Stimulated activated CD4-positive, alpha-beta T cell treated with anti-CD3 and anti-CD28 coated beads, Interleukin-4, amount 100 ng/mL, for 48 hours (primary cell): ENCODE measurements around the gene KIRREL3.

ENCODE experiments used
- DNase-seq, 2 donors: peaks; one replicate each; pipeline ENCODE4 v3.0.0-alpha.2; 2020; ENCODE audit warnings: low read depth in 2 of 2

The KIRREL3 gene

DNA sequence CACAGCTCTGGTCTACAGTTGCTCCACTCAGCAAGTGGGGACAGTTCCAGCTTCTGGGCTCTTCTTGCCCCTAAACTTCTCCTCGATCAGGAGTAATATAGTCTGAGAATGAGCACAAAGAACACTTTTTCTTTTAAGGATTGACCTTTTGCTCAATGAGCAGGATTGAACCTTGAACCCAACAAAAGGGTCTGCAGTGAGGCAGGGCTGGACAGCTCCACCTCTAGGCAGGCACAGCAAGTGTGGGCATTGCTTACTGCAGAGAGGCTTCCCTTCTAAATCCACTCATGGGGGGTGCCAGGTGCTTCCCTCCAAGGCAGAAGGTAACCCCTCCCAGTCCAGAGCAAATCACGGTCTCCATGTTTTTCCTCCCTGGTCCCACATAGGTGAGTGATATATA is 365.6 kb downstream of the KIRREL3 start:
- DNase-seq = no peak

DNA sequence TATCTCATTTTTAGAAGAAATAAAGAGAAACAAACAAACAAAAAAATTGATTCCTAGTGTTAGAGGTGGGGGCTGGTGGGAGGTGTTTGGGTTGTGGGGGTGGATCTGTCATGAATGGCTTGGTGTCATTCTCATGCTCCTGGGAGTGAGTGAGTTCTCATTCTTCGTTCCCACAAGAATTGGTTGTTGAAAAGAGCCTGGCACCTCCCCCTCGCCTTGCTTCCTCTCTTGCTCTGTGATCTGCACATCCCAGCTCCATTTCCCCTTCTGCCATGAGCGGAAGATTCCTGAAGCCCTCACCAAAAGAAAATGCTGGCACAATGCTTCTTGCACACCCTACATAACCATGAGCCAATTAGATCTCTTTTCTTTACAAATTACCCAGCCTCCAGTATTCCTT is 367.2 kb downstream of the KIRREL3 start:
- DNase-seq = no peak

DNA sequence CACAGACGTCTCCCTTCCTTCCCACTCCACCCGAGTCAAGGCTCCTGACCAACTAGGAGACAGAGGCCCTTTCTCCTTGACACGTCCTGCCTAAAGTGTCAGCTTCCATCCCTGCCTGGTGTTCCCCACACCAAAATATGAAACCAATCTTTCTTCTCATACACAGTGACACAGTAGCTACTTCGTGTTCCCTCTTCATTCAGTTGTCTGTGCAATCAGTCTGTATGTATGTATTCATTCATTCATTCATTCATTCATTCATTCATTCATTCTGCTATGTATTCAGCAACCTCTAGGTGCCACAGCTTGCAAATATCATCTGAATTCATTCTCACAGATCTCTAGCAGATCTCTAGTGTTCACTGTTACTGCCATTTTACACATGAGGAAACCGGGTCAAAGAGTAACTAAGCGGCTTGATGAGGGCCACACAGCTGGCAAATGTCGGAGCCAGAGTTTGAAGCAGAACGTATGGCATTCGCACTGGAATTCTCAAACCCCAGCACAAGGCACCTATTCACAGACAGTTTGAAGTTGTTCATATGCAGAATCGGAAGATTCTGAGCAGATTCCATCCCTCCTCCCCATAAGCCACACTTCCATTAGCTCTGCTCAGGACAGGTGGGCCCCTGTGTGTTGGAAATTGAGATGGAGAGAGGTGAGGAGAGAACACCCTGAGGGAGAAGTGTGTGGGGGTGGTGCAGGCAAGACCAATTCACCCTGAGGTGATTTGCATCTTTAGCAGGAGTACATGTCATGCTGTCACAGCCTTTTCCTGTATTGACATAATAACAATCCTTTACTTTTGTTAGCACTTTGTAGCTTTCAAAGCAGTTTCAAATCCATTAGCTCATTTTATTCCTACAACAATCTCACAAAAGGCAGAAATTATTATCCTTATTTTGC is 369.4 kb downstream of the KIRREL3 start:
- DNase-seq = no peak

DNA sequence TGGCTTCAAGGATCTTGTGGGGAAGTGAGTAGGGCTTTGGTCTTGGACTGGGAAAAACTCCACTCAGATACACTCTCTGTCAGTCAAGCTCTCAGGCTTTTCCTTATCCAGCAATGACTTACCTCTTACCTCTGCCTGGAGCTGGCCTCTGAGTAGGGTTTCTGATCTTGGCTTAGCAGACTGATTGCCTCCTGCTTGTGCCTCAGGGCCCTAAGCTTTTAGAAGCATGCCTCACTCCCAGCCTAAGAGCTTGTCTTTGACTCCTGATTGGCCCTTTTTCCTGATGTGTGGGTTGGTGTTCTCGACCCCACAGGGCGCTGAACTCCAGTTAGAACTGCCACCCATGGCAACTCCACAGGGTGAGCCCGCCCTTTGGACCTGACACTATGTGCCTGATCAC is 370.1 kb downstream of the KIRREL3 start:
- DNase-seq = no peak

DNA sequence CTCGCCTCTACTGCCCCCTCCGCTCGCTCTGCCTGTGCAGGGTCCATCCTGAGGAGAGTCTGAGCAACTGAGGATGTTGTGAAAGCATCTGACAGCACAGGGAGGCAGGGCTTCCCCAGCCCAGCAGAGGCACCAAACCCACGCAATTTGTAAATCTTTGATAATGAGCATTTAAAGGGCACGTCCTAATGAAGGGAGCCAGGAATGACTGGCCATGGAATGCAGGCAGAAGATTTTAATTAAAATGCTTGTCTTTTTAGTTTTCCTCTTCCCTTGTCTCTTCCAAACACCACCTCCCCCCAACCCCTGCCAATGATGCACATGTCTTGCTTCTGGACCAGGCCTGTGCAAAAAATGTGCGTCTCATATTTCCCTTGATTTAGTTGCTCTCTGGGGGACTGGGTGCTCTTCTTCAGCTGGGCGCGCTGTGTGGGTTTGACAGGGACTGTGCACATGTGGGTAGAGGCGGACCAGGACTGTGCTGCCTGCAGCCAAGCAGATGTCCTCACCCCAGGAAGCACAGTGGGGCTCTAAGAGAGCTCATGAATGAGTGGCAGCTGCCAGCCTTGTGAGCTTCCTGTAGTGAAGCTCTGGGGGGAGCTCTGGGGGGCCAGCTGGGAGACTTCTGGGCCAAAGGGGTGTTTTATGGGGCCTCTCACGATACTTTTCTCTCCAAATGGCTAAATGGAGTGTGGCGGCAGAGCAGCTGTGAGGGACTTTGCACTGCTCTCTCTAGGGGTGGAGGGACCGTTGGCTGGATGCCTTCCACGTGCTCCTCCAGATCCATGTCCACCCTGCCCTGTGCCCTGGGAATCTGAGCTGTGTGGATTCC is 371.6 kb downstream of the KIRREL3 start:
- DNase-seq = no peak

DNA sequence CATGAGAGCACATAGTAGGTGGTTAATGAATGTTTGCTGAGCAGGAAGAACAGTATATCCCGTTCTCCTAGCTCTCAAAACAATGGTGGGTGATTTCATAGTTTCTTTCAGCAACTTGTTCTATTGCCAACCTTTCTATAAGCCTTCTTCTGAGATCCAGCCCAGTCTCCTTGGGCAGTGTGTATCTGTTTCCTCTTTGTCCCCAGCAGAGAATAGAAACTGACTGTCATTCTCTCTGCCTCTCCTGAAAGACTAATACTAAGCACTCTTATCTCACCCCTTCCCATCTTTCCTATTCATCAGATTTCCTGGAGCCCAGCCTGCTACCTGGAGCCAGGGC is 372.1 kb downstream of the KIRREL3 start:
- DNase-seq = no peak

DNA sequence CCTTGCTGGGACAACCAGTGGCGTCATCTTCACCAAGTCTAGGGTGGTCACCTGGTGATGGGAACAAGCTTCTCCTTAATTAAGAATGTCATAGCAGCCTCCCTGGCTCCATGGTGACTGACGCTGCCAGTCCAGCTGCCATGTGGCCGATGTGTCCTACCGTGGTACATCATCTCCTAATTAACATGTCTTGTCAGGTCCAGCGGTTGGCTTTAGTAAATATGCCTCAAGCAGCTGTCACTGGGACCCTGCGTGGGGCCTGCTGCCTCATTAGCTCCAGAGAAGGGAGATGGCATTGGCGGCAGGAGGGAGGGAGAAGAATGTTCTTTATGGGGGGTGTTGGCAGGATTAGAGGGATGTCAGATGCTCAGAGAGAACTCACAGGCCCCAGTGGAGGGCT is 373.1 kb downstream of the KIRREL3 start:
- no peak for DNase-seq

DNA sequence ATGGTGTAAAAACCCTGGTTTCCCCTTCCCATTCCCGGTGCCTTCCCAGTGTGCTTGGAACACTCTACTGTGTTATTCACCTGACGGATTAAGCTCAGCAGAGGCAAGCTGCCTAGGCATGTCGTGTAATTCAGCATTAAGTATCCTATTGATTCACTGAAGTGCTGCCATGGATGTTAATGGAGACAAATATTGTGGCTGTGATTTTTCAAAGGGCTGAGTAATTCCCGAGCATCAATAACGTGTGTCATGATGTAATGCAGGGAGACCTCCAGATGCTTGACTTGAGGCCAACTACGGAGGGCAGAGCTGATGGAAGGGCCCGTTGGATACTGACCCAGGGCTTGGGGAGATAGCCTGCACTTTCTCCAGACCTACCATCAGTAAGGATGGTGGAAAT is 376.1 kb downstream of the KIRREL3 start:
- DNase-seq = no peak

DNA sequence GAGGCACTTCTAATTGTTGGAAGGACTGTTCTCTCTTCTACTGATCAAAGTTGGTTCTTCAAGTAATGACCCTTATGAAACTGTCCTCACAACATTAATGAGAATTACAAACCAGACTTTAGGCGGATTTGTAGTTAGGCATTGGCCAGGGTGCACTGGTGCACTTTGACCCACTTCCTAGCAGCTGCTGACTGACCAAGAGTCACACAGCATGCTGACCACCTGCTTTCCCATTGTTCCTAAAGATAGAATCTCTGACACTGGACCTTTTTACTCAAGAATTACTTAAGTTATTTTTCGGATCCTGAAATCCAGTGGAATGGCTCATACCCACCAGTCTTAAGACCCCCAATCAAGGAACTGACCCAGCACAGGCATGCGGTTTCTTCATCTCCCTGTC is 381.1 kb downstream of the KIRREL3 start:
- DNase-seq = no peak

DNA sequence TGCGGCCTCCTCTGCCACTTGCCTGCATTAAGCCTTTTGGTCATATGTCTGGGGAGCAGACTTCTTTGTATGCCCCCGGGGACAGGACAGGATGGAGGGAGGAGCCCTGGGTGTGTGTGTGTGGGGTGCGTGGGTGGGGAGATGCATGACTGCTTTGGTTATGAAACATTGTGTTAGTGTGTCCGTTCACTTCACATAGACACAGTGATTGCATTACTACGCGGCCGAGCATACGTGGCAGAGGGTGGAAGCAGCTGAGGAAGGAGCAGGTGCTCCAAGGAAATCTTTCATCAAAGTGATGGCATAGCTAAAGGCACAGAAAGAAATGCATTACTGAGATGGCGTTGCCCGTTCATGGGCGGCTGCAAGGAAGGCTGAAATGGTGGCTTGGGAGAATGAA is 384.7 kb downstream of the KIRREL3 start:
- no peak for DNase-seq

DNA sequence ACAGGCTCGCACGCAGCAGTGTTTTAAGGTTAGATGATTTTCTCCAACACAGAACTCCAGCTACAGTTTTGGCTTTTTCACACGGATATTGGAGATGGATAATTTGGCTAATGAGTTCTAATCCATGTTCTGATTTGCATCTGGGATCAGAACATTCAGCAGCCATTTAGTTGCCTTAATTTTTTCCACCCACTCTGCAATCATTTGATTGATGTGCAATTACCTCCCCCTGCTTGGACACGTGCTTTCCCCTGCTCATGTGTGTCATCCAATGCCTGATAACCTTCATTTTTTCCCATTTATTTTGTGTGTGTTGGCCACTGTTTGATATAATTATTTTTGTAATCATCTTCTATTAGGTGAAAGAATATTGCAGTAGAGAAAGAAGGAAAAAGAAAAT is 387.3 kb downstream of the KIRREL3 start:
- no peak for DNase-seq

DNA sequence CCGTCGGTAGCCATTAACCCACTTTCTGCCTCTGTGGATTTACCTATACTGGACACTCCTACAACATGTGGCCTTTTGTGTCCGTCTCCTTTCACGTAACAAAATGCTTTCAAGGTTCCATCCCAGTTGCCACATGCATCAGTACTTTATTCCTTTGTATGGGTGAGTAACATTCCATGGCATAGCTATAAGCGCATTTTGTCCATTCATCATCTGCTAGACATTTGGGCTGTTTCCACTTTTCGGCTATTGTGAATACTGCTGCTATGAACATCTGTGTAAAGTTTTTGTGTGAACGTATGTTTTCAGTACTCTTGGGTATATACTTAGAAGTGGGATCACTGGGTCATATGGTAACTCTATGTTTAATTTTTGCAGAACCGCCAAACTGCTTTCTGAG is 387.9 kb downstream of the KIRREL3 start:
- DNase-seq = no peak

DNA sequence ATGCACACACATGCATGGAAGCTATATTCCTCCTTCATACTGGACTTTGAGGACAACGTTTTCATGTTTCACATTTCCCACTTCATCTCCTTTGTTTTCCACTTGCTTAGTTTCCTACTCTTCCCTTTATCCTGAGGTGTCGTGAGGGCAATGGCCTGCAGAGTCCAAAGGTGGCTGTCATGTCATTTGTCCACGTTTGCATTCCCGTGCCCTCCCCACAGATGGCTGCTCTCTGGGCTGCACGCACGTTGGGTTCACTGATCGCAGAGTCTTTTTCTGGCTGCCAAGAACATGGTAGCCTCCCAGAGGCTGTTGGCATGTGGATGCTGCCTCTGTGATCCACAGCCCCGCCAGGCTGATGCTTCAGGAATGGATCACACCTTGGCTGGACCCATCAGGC is 389.1 kb downstream of the KIRREL3 start:
- DNase-seq = no peak

DNA sequence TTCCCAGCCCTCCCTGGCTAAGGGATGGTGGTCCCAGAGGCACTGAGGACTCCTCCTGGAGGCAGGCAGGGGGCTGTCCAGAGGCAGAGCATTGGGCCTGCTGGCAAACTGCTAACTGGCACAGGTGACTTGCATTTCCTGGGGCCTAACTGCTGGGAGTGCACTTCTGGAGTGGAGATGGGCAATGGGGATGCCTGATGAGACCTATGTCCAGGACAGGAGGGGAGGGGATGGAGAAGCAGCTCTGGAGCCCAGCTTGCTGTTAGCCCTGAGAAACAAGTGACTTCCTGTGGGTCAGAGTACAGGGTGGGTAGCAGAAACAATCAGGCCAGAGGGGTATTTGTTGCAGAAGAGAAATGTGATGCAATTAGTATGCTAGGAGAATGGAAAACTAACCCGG is 391.9 kb downstream of the KIRREL3 start:
- no peak for DNase-seq

DNA sequence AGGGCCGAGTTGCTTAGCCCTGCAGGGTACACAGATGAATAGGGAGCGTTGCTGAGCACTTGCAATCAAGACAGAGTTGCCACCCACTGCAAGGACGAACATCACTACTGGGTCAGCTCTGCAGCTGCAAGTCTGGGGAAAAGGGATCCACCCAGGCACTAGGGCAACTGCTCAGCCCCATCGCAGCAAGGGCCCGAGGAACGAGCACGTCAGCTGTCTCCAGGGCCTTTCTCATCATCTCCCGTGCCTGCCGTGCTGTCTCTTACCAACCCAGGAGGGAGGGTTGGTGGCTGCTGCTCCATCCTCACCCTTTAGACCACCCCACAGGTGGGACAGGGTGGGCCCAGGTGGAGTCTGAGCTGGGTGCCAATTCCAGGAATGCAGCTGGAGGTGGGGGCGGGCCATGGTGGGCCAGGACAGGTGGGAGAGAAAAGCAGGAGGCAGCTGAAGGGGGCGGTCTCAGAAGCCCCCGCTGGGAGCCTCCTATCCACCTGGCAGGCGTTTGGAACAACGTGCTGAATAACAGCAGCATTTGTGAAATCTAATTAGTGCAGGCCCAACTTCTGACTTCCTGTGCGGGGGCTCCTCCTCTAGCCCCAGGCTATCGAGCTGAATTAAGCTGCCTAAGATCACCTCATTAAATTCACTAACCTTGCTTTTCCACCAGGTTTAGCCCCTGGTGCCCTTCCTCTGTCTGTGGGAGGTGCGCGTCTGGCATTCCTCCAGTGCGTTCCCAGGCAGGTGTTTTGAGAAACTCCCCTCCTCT is 392.6 kb downstream of the KIRREL3 start:
- DNase-seq = no peak

DNA sequence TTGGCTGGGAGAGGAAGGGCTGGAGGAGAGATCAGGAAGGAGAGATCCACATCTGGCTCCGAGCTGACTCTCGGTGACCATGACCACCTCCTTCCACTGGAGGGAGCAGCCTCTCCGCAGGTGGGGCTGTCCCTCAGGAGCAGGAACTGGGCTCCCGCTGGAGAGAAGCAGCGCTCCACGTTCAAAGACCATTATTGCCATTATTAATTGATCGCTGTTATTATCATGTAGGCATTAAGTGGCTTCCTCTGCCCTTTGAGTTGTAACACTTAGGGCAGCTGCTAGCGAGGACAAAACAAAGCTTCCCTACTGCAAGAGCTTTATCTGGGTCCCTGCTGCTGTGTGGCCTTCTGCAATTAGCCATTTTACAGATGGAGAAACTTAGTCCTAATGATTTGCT is 393.2 kb downstream of the KIRREL3 start:
- DNase-seq = peak; percentile 2 to 10

DNA sequence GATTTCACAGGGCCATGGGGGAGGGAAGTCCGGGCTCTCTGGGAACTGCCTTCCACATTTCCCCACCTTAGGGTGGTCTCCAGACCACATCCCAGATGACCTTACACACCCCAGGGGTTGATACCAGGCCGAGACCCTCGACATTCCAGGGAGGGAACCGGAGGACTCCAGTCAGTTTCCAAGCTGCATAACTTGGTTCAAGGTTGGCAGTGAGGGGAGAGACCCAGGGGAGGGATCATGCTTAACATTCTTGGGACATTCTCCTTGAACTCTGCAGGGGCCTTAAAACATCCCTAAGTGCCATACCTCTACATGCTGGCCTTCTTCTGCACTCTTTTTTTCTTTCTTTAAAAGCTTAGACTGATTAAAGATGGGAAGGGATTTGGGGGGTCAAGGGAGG is 394.1 kb downstream of the KIRREL3 start:
- DNase-seq = no peak

DNA sequence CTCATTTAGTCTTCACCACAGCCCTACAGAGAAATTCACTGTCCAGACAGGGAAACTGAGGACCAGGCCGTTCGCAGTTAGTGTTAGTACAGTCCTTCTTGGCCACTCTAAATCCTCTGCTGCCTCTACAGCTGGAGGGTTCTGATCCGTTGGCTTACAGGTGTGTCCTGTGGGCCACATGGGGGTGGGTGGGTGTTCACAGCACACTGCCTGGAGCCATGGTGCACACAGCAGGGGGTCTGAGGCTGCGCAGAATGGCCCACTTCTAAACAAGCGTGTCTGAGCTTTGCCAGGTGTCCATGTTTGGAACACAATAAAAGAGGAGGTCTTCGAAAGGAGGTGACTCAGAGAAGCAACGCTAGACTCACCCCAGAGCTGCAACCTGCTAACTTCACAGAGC is 396.1 kb downstream of the KIRREL3 start:
- no peak for DNase-seq

DNA sequence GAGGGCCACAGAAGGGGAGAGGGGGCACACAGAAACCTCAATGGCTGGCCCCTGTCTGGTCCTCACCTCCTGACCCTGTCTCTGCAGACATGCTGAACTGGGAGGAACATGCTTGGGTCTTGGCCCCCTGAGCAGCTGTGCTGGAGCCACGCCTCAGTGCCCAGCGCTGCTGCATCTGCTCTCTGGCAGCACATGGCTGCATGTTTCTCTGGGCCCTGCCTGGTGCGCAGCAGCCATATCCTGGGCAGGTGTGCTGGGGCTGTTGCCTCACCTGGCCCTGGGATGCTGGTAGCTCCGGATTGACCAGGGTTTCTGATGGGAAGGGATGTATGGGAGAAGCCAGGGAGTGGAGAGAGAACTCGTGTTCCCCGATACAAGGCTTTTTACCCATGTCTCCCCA is 397.1 kb downstream of the KIRREL3 start:
- DNase-seq = no peak

DNA sequence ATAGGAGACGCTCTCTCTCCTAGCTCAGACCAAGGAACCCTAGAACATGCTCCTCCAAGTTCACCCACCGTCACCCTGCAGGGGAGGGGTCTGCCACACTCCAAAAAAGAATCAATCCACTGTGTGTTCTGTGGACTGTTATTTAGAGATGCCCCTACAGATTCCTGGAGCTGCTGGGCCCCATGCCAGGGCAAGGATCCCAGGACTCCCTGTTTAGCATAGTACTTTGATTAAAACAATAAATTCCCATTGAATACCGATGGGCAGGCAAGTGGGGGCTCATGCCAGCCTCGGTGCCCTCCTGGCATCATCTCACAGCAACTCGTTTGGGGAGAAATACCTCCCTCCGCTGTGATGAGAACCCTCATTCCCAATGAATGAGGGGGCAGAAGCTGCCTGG is 397.6 kb downstream of the KIRREL3 start:
- DNase-seq = no peak

DNA sequence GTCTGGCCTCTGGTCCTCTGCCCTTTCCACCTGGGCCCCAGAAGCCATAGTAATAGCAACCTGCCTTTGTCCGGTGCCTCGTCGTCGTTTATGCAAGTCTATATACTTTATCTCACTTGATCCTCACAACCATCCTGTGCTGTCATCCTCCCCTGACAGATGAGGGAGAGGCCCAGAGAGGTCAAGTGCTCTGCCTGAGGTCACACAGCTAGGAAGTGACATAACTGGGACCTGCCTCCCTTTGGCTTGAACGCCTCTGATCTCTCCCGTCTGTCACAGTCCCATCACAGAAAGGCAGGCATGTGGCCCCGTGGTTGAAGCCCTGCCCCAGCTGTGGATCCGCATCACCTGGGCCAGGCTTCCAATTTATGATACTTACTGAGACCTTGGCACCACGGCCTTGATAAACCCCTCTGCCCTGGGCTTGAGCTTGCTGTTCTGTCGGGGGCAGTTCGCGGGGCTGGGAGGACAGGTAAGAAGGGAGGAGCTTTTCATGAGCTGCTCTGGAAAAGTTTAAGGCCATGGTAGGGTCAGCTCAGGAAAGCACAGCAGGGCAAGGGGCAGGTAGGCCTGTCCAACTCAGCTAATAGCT is 398.1 kb downstream of the KIRREL3 start:
- DNase-seq = no peak
